HAP-1 (cell line): ENCODE results near the gene HOMEZ.

Experiments
- DNase-seq, 2 experiments: peaks; one replicate each; pipeline ENCODE4 v3.0.0-alpha.2; 2016 to 2020; ENCODE audit warnings: low spot score in 2 of 2
- H3K27me3 ChIP-seq: fragments of 250-450 bp; sonication (Bioruptor Pico); 2 replicates; pipeline ENCODE4 v1.5.1; 2020; ENCODE audit warnings: low read depth, mild to moderate bottlenecking, moderate library complexity
- H3K36me3 ChIP-seq: fragments of 250-450 bp; sonication (Bioruptor Pico); replicated peaks from 2 replicates; pipeline ENCODE4 v1.5.1; 2020; ENCODE audit warnings: mild to moderate bottlenecking
- H3K4me1 ChIP-seq: fragments of 250-450 bp; sonication (Bioruptor Pico); 2 replicates; pipeline ENCODE4 v1.5.1; 2020; ENCODE audit warnings: mild to moderate bottlenecking
- H3K4me3 ChIP-seq: fragments of 250-450 bp; sonication (Bioruptor Pico); 2 replicates; pipeline ENCODE4 v1.5.1; 2020; ENCODE audit warnings: mild to moderate bottlenecking, moderate library complexity
- H3K9me3 ChIP-seq: fragments of 250-450 bp; sonication (Bioruptor Pico); 2 replicates; pipeline ENCODE4 v1.5.1; 2020; ENCODE audit warnings: mild to moderate bottlenecking, moderate library complexity
- in situ Hi-C: fragments of 300-500 bp; cut with MboI; formaldehyde crosslinking; loops from 3 replicates; pipeline ENCODE4 v1.14.3; 2020; ENCODE audit warnings: low sequenced_read_pairs, inconsistent platforms, mixed read lengths

The HOMEZ gene

GRCh38 chr14:23301288-23301968, 15.5 kb upstream of the HOMEZ start:
- Histone ChIP-seq H3K27me3 (no peaks in the 10 kb centered on the region), H3K36me3 (peaks cover 9% of the 10 kb centered on the region), H3K4me3 (peak overlapping the region; percentile 82), H3K9me3 (no peaks in the 10 kb centered on the region), H3K4me1 (peaks cover 15% of the 10 kb centered on the region)
- peak; percentile 95 to 98 for DNase-seq
- in situ Hi-C loops, result no loop called here

DNA sequence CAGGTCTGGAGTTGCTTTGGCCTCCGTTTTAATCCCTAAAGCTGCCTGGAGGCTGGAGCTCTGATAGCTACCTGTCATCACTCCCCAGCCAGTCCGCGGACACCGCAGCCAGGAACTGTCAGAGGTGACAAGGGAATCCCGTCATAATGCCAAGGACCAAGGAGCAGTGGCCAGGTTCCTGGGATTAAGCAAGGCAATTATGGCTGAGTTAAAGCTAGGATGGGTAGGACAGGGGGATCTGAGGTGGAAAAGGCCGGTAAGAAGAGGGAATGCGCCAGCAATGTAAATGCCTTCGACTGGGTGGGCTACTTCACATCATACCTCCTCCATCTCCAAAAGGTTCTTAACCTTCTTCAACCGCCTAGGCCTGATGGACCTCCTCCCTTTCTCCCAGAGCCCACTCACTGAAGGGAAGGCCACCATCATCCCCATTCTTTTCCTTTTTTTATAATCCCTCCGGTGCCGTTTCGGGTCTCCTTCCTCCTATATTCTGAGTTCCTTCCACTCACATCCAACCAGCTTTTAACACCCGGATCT, 14.8 kb upstream of the HOMEZ start:
- peak; percentile 21 to 59 for DNase-seq
- H3K9me3 ChIP-seq, result no peaks in the 10 kb centered on the region
- no peaks in the 10 kb centered on the region for H3K27me3 ChIP-seq
- H3K4me3 ChIP-seq, result peak overlapping the region; percentile 82
- in situ Hi-C loops, result no loop called here
- H3K4me1 ChIP-seq, result peaks cover 10% of the 10 kb centered on the region
- H3K36me3 ChIP-seq, result peaks cover 9% of the 10 kb centered on the region

- peaks cover 9% of the 10 kb centered on the region for H3K36me3 ChIP-seq
- H3K4me1 ChIP-seq, result peaks cover 10% of the 10 kb centered on the region
- in situ Hi-C loops, result no loop called here
- DNase-seq, result no peak
- H3K9me3 ChIP-seq, result no peaks in the 10 kb centered on the region
- H3K4me3 ChIP-seq, result peak overlapping the region; percentile 82
- no peaks in the 10 kb centered on the region for H3K27me3 ChIP-seq
These were observed 14.2 kb upstream of the HOMEZ start for GRCh38 chr14:23299986-23300686.

DNA sequence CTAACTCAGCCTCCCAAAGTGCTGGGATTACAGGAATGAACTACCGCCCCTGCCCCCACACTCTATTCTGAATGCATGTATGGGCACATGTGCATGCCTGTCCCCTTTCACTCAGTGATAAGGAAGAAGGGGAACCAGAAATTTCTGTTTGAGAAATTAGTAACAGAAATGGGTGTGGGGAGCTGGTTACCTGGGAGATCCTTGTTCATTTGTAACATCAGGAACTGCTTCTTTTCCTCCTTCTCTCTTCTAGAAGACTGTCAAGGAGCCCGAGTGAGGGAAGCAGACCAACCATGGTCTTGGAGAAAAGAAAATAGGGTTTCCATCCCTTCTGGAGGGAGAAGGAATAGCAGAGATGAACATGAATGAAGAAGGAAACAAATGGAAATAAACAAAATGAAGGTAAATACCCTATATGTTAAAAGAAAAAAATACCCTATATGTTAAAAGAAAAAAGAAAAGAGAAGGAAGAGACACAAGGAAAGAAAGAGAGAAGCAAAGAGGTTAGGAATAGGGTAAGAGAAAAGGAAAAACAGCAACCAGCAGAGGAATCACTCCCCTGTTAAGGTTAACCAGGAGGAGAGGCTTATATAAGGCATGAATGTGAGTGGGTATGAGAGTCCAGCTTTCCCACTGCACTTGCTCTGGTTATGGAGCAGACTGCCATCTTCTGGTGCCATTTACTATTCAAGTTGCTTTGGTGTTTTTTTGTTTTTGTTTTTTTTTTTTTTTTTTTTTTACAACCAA, 13.5 kb upstream of the HOMEZ start:
- no peak overlapping the region for H3K4me3 ChIP-seq
- in situ Hi-C loops, result no loop called here

GRCh38 chr14:23297611-23298277, 11.8 kb upstream of the HOMEZ start:
- H3K4me3 ChIP-seq, result no peak overlapping the region
- no peaks in the 10 kb centered on the region for H3K27me3 ChIP-seq
- no peak for DNase-seq
- H3K4me1 ChIP-seq, result peaks cover 19% of the 10 kb centered on the region
- in situ Hi-C loops, result no loop called here
- H3K36me3 ChIP-seq, result peaks cover 9% of the 10 kb centered on the region
- H3K9me3 ChIP-seq, result no peaks in the 10 kb centered on the region

More for the DNA sequence above, 13.5 kb upstream of the HOMEZ start:
- peaks cover 9% of the 10 kb centered on the region for H3K36me3 ChIP-seq
- no peak for DNase-seq
- H3K4me1 ChIP-seq, result peaks cover 15% of the 10 kb centered on the region
- H3K9me3 ChIP-seq, result no peaks in the 10 kb centered on the region
- H3K27me3 ChIP-seq, result no peaks in the 10 kb centered on the region

- peaks cover 9% of the 10 kb centered on the region for H3K36me3 ChIP-seq
- no peaks in the 10 kb centered on the region for H3K27me3 ChIP-seq
- DNase-seq, result no peak
- H3K4me3 ChIP-seq, result no peak overlapping the region
- H3K4me1 ChIP-seq, result peaks cover 19% of the 10 kb centered on the region
- in situ Hi-C loops, result no loop called here
- H3K9me3 ChIP-seq, result no peaks in the 10 kb centered on the region
These were observed 11.2 kb upstream of the HOMEZ start for GRCh38 chr14:23297096-23297495.

DNA sequence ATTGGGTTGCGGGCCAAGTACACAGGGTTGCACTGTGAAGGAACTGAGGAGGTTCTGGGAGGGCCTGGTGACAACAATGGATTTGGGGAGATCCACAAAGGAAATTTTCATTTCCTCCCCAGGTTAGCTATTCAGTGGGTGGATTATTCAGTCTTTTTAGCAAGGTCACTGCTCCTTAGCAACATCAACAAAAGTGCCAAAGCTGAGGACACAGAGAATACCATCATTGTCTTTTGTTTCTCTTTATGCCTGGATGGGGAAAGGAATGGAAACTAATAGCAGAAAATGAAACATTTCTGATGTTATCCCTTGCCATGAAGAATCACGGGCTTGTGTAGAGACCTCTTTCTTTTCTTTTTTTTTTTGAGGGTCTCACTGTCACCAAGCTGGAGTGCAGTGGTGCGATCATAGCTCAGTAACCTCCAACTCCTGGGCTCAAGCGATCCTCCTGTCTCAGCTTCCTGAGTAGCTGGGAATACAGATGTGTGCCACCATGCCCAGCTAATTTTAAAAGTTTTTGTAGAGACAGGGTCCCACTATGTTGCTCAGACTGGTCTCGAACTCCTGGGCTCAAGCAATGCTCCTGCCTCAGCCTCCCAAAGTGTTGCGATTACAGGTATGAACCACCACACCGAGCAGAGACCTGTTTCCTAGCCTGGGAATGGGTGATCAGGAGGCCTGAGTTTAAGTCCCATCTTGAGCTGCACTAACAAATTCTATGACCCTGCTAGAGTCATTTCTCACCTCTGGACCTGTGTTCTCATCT, 10.3 kb upstream of the HOMEZ start:
- H3K36me3 ChIP-seq, result peaks cover 9% of the 10 kb centered on the region
- no peaks in the 10 kb centered on the region for H3K27me3 ChIP-seq
- H3K9me3 ChIP-seq, result no peaks in the 10 kb centered on the region
- H3K4me3 ChIP-seq, result no peak overlapping the region
- peaks cover 19% of the 10 kb centered on the region for H3K4me1 ChIP-seq
- in situ Hi-C loops, result no loop called here
- DNase-seq, result no peak

GRCh38 chr14:23294734-23295561, 9.0 kb upstream of the HOMEZ start:
- H3K4me3 ChIP-seq, result no peak overlapping the region
- peaks cover 9% of the 10 kb centered on the region for H3K36me3 ChIP-seq
- H3K4me1 ChIP-seq, result peaks cover 14% of the 10 kb centered on the region
- in situ Hi-C loops, result no loop called here
- H3K27me3 ChIP-seq, result no peaks in the 10 kb centered on the region
- H3K9me3 ChIP-seq, result no peaks in the 10 kb centered on the region
- peak; percentile 44 to 61 for DNase-seq

- no peak for DNase-seq
- H3K27me3 ChIP-seq, result no peaks in the 10 kb centered on the region
These were observed 1.1 kb upstream of the HOMEZ start for GRCh38 chr14:23286902-23287479.

DNA sequence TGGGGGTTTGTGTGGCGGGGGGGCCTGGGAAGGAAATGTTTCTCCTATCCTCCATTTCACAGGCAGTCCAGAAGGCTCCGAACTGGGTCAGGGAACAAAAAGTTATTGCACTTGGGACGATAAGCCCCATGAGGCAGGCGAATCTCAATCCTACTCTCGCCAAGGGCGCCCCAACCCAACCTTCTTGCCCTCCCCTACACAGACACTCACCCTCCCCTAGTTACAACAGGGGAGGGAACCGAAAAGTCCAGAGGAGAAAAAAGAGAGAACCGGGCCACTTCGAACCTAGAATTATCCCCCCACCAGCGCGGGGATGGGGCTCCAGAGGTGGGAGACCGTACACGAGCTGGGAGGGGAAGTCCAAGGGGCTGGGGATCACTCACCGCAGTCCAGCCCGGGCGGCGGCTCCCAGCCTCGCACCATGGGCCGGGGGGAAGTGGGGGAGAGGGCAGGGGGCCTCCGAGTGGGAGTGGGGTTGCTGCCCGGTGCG, 357 bp downstream of the HOMEZ start:
- Histone ChIP-seq H3K4me1 (peaks cover 6% of the 10 kb centered on the region), H3K27me3 (no peaks in the 10 kb centered on the region), H3K4me3 (peak overlapping the region; percentile 69), H3K9me3 (no peaks in the 10 kb centered on the region), H3K36me3 (no peaks in the 10 kb centered on the region; the same call in none of the 2 replicates)
- in situ Hi-C loops, result no loop called here
- DNase-seq, result peak; percentile 19 to 26

More at GRCh38 chr14:23286902-23287479, 1.1 kb upstream of the HOMEZ start:
- Histone ChIP-seq H3K36me3 (no peaks in the 10 kb centered on the region; the same call in none of the 2 replicates), H3K9me3 (no peaks in the 10 kb centered on the region), H3K4me3 (peak overlapping the region; percentile 69), H3K4me1 (peaks cover 6% of the 10 kb centered on the region)
- in situ Hi-C loops, result no loop called here

GRCh38 chr14:23284654-23285529, 1.0 kb downstream of the HOMEZ start:
- in situ Hi-C loops, result no loop called here
- no peak for DNase-seq
- H3K9me3 ChIP-seq, result no peaks in the 10 kb centered on the region
- H3K4me1 ChIP-seq, result peaks cover 10% of the 10 kb centered on the region
- H3K36me3 ChIP-seq, result no peaks in the 10 kb centered on the region; the same call in none of the 2 replicates
- H3K27me3 ChIP-seq, result no peaks in the 10 kb centered on the region
- H3K4me3 ChIP-seq, result peak overlapping the region; percentile 69
